Loucy (cell line): ENCODE results near the gene CIB4.

Source experiments
- H2AFZ ChIP-seq: fragments of 200-600 bp; sonication (generic); 2 replicates; pipeline ENCODE4 v1.6.0; 2016; ENCODE audit warnings: antibody characterized with exemption, mild to moderate bottlenecking, low read length, moderate library complexity
- H3F3A ChIP-seq: fragments of 200-600 bp; 2 replicates; pipeline ENCODE4 v1.6.0; 2016; ENCODE audit warnings: antibody characterized with exemption, low read depth, mild to moderate bottlenecking
- H3K27me3 ChIP-seq: fragments of 200-600 bp; sonication (generic); 2 replicates; pipeline ENCODE4 v1.6.1; 2014; ENCODE audit warnings: low read length, mild to moderate bottlenecking; ENCODE audit not compliant: insufficient read depth, poor library complexity, severe bottlenecking
- H3K36me3 ChIP-seq: fragments of 200-600 bp; sonication (generic); 2 replicates; pipeline ENCODE4 v1.6.1; 2016; ENCODE audit warnings: low read length; ENCODE audit not compliant: insufficient read depth
- H3K4me1 ChIP-seq: fragments of 200-600 bp; sonication (generic); 2 replicates; pipeline ENCODE4 v1.5.1; 2014; ENCODE audit warnings: low read length, mild to moderate bottlenecking; ENCODE audit not compliant: insufficient read depth, poor library complexity, severe bottlenecking
- H3K4me2 ChIP-seq: fragments of 200-600 bp; sonication (generic); 2 replicates; pipeline ENCODE4 v1.6.0; 2014; ENCODE audit warnings: antibody characterized with exemption, low read length, low read depth, mild to moderate bottlenecking; ENCODE audit not compliant: poor library complexity, severe bottlenecking
- H3K4me3 ChIP-seq: fragments of 200-600 bp; sonication (generic); 2 replicates; pipeline ENCODE4 v1.5.1; 2014; ENCODE audit warnings: low read length, mild to moderate bottlenecking, mixed read lengths; ENCODE audit not compliant: poor library complexity, severe bottlenecking
- H3K79me2 ChIP-seq: fragments of 200-600 bp; sonication (generic); 2 replicates; pipeline ENCODE4 v1.6.1; 2014; ENCODE audit warnings: low read length; ENCODE audit not compliant: insufficient read depth
- H3K9ac ChIP-seq: fragments of 200-600 bp; sonication (generic); 2 replicates; pipeline ENCODE4 v1.6.0; 2014; ENCODE audit warnings: mild to moderate bottlenecking, low read depth, low read length, moderate library complexity; ENCODE audit not compliant: poor library complexity, severe bottlenecking
- H3K9me2 ChIP-seq: fragments of 200-600 bp; sonication (generic); replicated peaks from 2 replicates; pipeline ENCODE4 v1.6.1; 2016; ENCODE audit warnings: low read depth, low read length, mixed read lengths
- H3K9me3 ChIP-seq: fragments of 200-600 bp; sonication (generic); 2 replicates; pipeline ENCODE4 v1.6.1; 2014; ENCODE audit warnings: mild to moderate bottlenecking, antibody characterized with exemption, low read length, low read depth; ENCODE audit not compliant: insufficient read depth
- H4K20me1 ChIP-seq: fragments of 200-600 bp; sonication (generic); 2 replicates; pipeline ENCODE4 v1.6.0; 2014; ENCODE audit warnings: antibody characterized with exemption, low read length, mild to moderate bottlenecking; ENCODE audit not compliant: insufficient read depth, poor library complexity, severe bottlenecking
- CTCF ChIP-seq: fragments of 200-600 bp; sonication (generic); conservative IDR thresholded peaks from 2 replicates; pipeline ENCODE4 v1.5.1; 2014; ENCODE audit warnings: mild to moderate bottlenecking, antibody characterized with exemption, low read length
- EZH2phosphoT487 ChIP-seq: fragments of 200-600 bp; IDR thresholded peaks from 2 replicates; pipeline ENCODE4 v1.6.1; 2018; ENCODE audit warnings: antibody characterized with exemption, mild to moderate bottlenecking, moderate library complexity, borderline replicate concordance

The CIB4 gene

DNA sequence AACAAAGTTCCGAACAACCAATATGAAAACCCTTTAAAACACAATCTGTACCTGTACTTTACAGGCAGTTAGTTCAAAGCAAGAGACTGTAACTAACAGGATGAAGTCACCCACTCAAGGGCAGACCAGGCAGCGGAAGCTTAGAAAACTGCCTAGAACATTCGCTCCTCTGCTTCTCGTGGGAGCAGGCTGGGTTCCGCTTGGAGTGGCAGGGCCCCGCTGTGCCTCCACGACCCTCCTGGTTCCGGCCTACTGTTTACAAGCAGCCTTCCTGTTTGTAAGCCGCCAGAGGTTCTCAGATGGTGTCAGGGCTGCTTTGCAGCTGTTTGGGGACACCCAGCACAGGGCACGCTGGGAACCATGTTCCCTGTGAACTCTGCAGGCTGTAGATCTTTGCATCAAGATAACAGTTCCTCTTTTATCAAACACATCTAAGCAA lies 31.3 kb downstream of the CIB4 start:
- no peaks in the 10 kb centered on the region for H3K79me2 ChIP-seq
- H3K9me3 ChIP-seq, result no peaks in the 10 kb centered on the region
- no peak overlapping the region for H3K4me3 ChIP-seq
- no peaks in the 10 kb centered on the region for H3K9me2 ChIP-seq
- H3K4me1 ChIP-seq, result no peaks in the 10 kb centered on the region
- no peaks in the 10 kb centered on the region for H4K20me1 ChIP-seq
- no peak overlapping the region for H3K4me2 ChIP-seq
- no peaks in the 10 kb centered on the region for H3K27me3 ChIP-seq
- no peaks in the 10 kb centered on the region for H3K36me3 ChIP-seq
- no peak overlapping the region for H3K9ac ChIP-seq
- TF ChIP-seq EZH2phosphoT487 (no peak), CTCF (no peak)
- no peak overlapping the region for H2AFZ ChIP-seq
- no peaks in the 10 kb centered on the region for H3F3A ChIP-seq

DNA sequence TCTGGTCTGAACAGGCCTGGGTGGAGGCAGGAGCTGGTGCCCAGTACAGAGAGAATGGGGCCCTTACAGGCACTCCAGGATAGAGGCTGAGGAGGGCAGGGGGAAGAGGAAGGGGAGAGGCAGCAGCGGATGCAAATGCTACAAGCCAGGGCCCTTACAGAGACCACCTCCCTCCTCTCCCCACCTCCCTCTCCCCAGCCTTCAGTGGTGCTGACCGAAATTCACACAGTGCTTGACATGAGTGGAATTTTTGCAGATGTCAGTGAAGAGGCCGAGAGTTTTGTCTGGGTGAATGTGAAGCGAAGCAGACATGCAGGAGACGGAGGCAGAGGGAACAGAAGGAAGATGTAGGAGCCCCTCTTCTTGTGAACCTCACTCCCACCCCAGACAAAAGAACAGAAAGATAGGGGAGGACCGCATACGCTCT lies 31.9 kb downstream of the CIB4 start:
- no peaks in the 10 kb centered on the region for H3K79me2 ChIP-seq
- TF ChIP-seq CTCF (no peak), EZH2phosphoT487 (no peak)
- H3K9ac ChIP-seq, result no peak overlapping the region
- H3K9me2 ChIP-seq, result no peaks in the 10 kb centered on the region
- H4K20me1 ChIP-seq, result no peaks in the 10 kb centered on the region
- no peaks in the 10 kb centered on the region for H3F3A ChIP-seq
- H3K4me1 ChIP-seq, result no peaks in the 10 kb centered on the region
- H3K4me3 ChIP-seq, result no peak overlapping the region
- no peaks in the 10 kb centered on the region for H3K27me3 ChIP-seq
- H2AFZ ChIP-seq, result no peak overlapping the region
- H3K4me2 ChIP-seq, result no peak overlapping the region
- no peaks in the 10 kb centered on the region for H3K36me3 ChIP-seq
- H3K9me3 ChIP-seq, result no peaks in the 10 kb centered on the region

- Histone ChIP-seq H3K4me3 (no peak overlapping the region), H4K20me1 (no peaks in the 10 kb centered on the region), H3K4me1 (no peaks in the 10 kb centered on the region), H3K27me3 (no peaks in the 10 kb centered on the region), H3K4me2 (no peak overlapping the region), H3K36me3 (no peaks in the 10 kb centered on the region), H2AFZ (no peak overlapping the region), H3F3A (no peaks in the 10 kb centered on the region), H3K79me2 (no peaks in the 10 kb centered on the region), H3K9me3 (no peaks in the 10 kb centered on the region), H3K9ac (no peak overlapping the region), H3K9me2 (no peaks in the 10 kb centered on the region)
- TF ChIP-seq EZH2phosphoT487 (no peak), CTCF (no peak)
Measured at GRCh38 chr2:26608557-26608956, 32.6 kb downstream of the CIB4 start.
